Central memory CD4-positive, alpha-beta T cell (primary cell): Measurements from ENCODE around the gene RORB.
"Not testable (repeated sequence)": the region's sequence is repeated elsewhere in the genome, so short reads cannot be mapped to it uniquely, and the experiment has no call there.

Experiments used
- DNase-seq: peaks from one replicate; pipeline ENCODE4 v3.0.0; 2022

Gene RORB

GRCh38 chr9:74517188-74517587 is 20.1 kb downstream of the RORB start:
- DNase-seq, result no peak

- DNase-seq, result no peak
These were observed 22.3 kb downstream of the RORB start for GRCh38 chr9:74519419-74519818.

- DNase-seq, result no peak
These were observed 23.9 kb downstream of the RORB start for GRCh38 chr9:74521009-74521408.

GRCh38 chr9:74524289-74524688 is 27.2 kb downstream of the RORB start:
- DNase-seq, result no peak

GRCh38 chr9:74526215-74526614 is 29.1 kb downstream of the RORB start:
- no peak for DNase-seq

GRCh38 chr9:74527718-74528117 is 30.6 kb downstream of the RORB start:
- no peak for DNase-seq

GRCh38 chr9:74528207-74528606 is 31.1 kb downstream of the RORB start:
- no peak for DNase-seq

- DNase-seq, result not testable (repeated sequence)
These were observed 33.3 kb downstream of the RORB start for GRCh38 chr9:74530458-74530857.

- no peak for DNase-seq
These were observed 36.1 kb downstream of the RORB start for GRCh38 chr9:74533253-74533652.

GRCh38 chr9:74534841-74535240 is 37.7 kb downstream of the RORB start:
- no peak for DNase-seq

- no peak for DNase-seq
These were observed 46.0 kb downstream of the RORB start for GRCh38 chr9:74543145-74543544.

GRCh38 chr9:74551266-74551665 is 54.1 kb downstream of the RORB start:
- no peak for DNase-seq

GRCh38 chr9:74554751-74555419 is 57.8 kb downstream of the RORB start:
- no peak for DNase-seq

GRCh38 chr9:74555565-74555964 is 58.4 kb downstream of the RORB start:
- DNase-seq, result no peak

GRCh38 chr9:74556685-74557084 is 59.5 kb downstream of the RORB start:
- DNase-seq, result no peak

GRCh38 chr9:74557571-74557970 is 60.4 kb downstream of the RORB start:
- no peak for DNase-seq

- DNase-seq, result no peak
These were observed 65.5 kb downstream of the RORB start for GRCh38 chr9:74562611-74563010.

GRCh38 chr9:74570879-74571512 is 73.9 kb downstream of the RORB start:
- DNase-seq, result no peak

- DNase-seq, result no peak
These were observed 76.6 kb downstream of the RORB start for GRCh38 chr9:74573640-74574191.

GRCh38 chr9:74576176-74576575 is 79.0 kb downstream of the RORB start:
- no peak for DNase-seq

- no peak for DNase-seq
These were observed 80.8 kb downstream of the RORB start for GRCh38 chr9:74577956-74578355.

GRCh38 chr9:74589576-74589975 is 92.4 kb downstream of the RORB start:
- no peak for DNase-seq

- DNase-seq, result no peak
These were observed 98.2 kb downstream of the RORB start for GRCh38 chr9:74595286-74595685.

- DNase-seq, result no peak
These were observed 101.7 kb downstream of the RORB start for GRCh38 chr9:74598874-74599273.
